ENCODE measurements around the gene KCMF1.

The KCMF1 gene

DNA sequence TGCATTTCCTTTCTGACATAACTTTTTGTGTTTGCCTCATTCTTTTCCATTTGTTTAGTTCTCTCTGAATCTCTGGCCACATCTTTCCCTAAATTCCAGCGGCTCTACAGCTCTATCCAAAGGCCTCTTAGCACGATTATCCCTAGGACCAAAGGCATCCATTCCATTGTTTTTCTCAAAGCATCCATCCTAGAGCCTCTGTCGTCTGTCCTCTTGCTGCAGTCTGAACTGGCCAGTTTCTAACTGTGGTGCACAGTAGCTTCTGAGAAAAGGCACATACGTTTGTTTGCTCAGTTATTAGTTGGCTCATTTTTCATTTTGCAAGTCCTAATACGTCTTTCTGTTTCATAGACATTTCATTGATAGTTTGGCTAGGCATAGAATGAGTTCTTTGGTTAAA is 116.6 kb downstream of the KCMF1 start:
- no peak for DNase-seq

DNA sequence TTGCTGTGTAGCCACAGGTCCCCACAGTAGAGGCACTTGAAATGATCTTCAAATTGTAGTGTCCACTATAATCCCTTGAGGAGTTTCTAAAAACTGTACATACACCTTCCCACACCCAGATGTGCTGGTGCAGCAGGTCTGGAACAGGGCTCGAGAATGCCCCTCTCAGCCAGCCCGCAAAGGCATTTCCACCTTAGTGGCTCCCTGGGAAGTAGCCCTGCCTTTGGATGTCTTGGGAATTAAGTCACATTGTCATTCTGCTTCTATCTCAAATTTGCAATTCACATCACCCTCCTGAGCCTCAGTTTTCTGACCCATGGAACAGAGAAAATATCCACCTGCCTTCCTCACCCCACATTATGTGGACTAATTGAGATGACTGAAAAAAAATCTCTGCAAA is 118.0 kb downstream of the KCMF1 start:
- no peak for DNase-seq

DNA sequence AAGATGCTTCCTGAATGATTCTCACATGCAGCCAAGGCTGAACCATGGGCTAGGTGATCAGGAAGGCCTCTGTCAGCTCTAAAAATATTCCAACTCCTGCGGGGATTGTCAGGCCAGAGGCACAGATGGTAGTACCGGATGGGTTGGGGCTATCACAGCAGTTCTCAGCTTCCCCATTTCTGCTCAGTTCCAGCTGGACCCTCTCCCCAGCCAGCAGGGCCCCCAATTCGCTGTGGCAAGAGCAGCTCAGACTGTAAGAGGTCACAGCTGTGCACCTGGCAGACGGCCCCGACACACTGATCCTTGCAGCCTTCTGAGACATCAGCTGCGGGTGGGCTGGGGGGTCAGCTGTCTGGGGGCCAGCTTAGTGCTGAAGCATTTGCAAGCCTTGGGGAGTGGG is 118.6 kb downstream of the KCMF1 start:
- peak in 1 of 14 donors; percentile 26 for DNase-seq

DNA sequence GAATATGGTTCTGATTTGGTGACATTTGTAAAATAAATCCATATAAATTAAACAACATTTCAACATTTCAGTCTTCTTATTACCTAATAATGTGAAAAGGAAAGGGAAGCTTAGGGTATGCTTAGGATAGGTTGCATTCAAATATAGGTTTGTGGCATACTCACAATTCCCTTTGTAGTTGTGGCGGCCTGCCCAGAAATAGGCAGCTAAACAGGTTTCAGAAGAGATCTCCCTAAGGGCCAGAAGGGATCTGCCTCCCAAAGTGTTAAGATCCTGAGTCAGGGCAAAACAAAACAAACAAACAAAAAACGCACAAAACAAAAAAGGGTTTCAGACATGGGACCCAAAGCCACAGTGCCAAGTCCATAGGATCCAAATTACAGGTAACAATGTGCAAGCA is 120.9 kb downstream of the KCMF1 start:
- DNase-seq = no peak

DNA sequence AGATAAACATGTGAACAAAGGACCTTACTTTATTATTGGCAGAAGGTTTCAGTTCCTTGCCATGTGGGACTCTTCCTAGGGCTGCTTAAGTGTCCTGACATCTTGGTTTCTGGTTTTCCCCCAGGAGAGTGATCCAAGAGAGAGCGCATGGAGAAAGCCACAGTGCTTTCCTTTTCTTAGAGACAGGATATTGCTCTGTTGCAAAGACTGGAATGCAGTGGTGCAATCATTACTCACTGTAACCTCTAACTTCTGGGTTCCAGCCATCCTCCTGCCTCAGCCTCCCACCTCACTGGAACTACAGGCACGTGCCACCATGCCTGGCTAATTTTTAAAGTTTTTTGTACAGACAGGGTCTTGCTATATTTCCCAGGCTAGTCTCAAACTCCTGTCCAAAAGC is 124.1 kb downstream of the KCMF1 start:
- DNase-seq = no peak

- DNase-seq = no peak
These were observed 125.7 kb downstream of the KCMF1 start for GRCh38 chr2:85096616-85097015.

DNA sequence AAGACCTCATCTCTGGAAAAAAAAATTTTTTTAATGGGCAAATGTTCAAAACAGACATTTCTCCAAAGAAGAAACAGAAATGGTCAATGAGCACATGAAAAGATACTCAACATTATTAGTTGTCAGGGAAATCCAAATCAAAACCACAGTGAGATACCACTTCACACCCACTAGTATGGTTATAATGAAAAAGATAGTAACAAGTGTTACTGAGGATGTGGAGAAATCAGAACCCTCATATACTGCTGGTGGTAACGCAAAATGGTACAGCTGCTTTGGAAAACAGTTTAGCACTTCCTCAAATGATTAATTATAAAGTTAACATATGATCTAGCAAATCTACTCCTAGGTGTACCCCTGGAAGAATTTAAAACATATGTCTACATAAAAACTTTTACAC is 133.3 kb downstream of the KCMF1 start:
- DNase-seq = no peak

GRCh38 chr2:85106489-85107180 is 135.7 kb downstream of the KCMF1 start:
- no peak for DNase-seq
